ENCODE data around the gene REEP2.

Gene REEP2

DNA sequence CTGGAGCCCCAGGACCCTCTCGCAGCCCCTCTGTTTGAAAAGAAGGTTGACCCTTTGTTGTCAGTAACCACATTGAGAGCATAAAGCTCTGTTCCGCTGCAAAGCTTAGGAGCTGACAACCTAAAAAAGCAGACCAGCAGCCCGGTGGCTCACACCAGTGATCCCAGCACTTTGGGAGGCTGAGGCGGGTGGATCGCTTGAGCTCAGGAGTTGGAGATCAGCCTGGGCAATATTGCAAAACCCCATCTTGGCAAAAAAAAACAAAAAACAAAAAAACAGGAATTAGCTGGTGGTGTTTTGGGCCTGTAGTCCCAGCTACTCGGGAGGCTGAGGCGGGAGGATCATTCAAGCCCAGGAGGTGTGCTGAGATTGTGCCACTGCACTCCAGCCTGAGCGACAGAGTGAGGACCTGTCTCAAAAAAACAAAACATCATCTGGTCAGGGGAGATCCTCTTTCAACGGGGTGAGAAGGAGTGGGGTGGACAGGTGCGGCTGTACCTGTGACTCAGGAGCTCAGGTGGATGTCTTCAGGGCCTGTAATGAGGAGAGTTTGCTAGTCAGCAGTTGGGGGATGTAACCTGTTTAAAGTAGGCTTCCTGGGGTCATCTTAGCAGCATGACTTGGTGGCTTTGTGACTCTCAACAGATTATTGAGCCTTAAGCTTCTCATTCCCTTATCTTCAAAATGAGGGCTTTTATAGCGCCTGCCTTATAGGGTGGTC is 694 bp upstream of the REEP2 start:
- Histone ChIP-seq H3K4me3 (ENCODE audit: severe bottlenecking) (peak overlapping the region; percentile 46), H3K27ac (ENCODE audit: poor library complexity, severe bottlenecking) (no peak overlapping the region), H3K36me3 (ENCODE audit: low read depth) (peaks cover 31% of the 10 kb centered on the region), H3K4me1 (ENCODE audit: insufficient read depth, poor library complexity, severe bottlenecking) (no peaks in the 10 kb centered on the region), H3K9me3 (ENCODE audit: severe bottlenecking) (no peaks in the 10 kb centered on the region), H3K27me3 (ENCODE audit: insufficient read depth, poor library complexity, severe bottlenecking) (no peaks in the 10 kb centered on the region)
- DNase-seq (ENCODE audit: low spot score), result no peak
- ATAC-seq (ENCODE audit: low read depth), result peak; percentile 17; the same call in 2 of the 3 replicates
- TF ChIP-seq, protein P1, sequence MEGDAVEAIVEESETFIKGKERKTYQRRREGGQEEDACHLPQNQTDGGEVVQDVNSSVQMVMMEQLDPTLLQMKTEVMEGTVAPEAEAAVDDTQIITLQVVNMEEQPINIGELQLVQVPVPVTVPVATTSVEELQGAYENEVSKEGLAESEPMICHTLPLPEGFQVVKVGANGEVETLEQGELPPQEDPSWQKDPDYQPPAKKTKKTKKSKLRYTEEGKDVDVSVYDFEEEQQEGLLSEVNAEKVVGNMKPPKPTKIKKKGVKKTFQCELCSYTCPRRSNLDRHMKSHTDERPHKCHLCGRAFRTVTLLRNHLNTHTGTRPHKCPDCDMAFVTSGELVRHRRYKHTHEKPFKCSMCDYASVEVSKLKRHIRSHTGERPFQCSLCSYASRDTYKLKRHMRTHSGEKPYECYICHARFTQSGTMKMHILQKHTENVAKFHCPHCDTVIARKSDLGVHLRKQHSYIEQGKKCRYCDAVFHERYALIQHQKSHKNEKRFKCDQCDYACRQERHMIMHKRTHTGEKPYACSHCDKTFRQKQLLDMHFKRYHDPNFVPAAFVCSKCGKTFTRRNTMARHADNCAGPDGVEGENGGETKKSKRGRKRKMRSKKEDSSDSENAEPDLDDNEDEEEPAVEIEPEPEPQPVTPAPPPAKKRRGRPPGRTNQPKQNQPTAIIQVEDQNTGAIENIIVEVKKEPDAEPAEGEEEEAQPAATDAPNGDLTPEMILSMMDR (IDR thresholded peaks at IDR 0.05; ENCODE audit: poor library complexity, severe bottlenecking), result no peak

DNA sequence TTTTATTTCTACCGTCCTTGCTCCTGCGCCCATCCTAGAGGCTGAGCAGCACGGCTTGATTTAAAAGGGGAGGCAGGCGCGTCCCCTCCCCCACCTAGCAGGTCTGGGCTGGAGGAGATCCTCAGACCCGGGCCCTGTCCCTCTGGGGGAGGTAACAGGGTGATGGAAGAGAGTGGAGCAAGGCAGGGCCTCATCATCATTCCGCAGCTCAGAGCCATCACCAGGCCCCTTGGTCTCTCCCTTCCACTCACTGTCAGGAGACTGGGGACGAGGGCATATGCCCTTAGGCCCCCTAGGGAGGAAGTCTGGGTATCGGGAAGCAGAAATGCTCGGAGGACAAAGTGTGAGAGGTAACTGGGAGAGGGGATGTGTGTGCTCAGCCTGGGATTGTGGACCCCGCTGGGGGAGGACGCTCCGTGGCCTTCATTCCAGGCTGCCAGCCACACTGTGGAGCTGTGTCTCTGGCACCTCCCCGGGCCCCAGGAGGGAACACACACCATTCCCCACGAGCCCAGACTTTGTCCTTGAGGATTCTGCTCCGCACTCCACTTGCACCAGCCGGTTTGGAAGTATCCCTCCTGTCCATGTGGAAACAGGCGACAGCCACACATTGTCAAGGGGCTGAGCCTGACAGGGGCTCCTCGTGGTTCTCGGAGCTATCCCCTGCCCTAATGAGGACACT is 761 bp downstream of the REEP2 start:
- Histone ChIP-seq H3K9me3 (ENCODE audit: severe bottlenecking) (no peaks in the 10 kb centered on the region), H3K27me3 (ENCODE audit: insufficient read depth, poor library complexity, severe bottlenecking) (no peaks in the 10 kb centered on the region), H3K4me3 (ENCODE audit: severe bottlenecking) (peak overlapping the region; percentile 46), H3K36me3 (ENCODE audit: low read depth) (peaks cover 19% of the 10 kb centered on the region), H3K4me1 (ENCODE audit: insufficient read depth, poor library complexity, severe bottlenecking) (no peaks in the 10 kb centered on the region), H3K27ac (ENCODE audit: poor library complexity, severe bottlenecking) (no peak overlapping the region)
- no peak for DNase-seq (ENCODE audit: low spot score)
- TF ChIP-seq, protein P1 (IDR thresholded peaks at IDR 0.05; ENCODE audit: poor library complexity, severe bottlenecking), result no peak
- peak; percentile 8 for ATAC-seq (ENCODE audit: low read depth)

DNA sequence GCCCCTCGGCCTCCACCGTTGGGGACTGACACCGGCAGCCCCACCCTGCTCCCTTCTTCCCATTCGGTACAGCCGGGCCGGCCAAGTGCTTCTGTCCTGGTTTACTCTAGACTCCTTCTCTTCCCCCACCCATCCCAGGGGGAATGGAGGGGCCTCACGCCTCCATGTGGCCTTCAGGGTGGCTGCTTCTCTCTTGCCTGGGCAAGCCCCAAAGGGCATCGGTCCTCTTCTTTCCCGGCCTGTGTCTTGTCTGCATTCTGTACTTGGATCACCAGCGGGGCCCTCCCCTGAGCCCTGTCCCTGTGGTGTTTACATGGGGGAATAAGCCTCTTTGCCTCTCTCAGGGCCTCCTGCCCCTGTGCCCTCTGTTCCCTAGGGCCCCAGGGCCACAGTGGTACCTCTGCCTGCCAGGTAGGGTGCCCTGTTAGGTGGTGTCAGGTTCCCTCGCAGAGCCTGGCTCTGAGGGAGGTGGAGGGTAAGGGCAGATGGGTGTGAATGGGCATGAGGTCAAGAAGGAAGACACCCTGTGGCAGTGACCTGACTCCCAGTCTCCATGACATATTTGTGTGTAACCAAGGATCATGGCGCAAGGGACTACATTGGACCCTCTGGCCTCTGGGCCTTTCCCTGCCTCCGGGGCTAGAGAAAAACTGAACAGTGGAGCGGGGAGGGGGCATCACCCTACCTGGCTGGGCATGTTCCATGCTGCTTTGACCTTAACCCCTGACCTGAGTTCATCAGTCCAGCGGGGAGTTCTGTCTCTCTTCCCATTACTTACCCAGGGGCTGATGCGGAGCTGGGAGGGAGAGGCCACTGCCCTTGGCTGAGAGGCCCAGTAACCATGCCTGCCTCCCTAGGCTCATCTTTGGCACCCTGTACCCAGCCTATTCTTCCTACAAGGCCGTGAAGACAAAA is 1.6 kb downstream of the REEP2 start:
- Histone ChIP-seq H3K27me3 (ENCODE audit: insufficient read depth, poor library complexity, severe bottlenecking) (no peaks in the 10 kb centered on the region), H3K36me3 (ENCODE audit: low read depth) (peaks cover 11% of the 10 kb centered on the region), H3K4me1 (ENCODE audit: insufficient read depth, poor library complexity, severe bottlenecking) (no peaks in the 10 kb centered on the region), H3K4me3 (ENCODE audit: severe bottlenecking) (no peak overlapping the region), H3K9me3 (ENCODE audit: severe bottlenecking) (no peaks in the 10 kb centered on the region), H3K27ac (ENCODE audit: poor library complexity, severe bottlenecking) (no peak overlapping the region)
- TF ChIP-seq, protein P1 (IDR thresholded peaks at IDR 0.05; ENCODE audit: poor library complexity, severe bottlenecking), result no peak
- no peak for DNase-seq (ENCODE audit: low spot score)
- ATAC-seq (ENCODE audit: low read depth), result no peak

DNA sequence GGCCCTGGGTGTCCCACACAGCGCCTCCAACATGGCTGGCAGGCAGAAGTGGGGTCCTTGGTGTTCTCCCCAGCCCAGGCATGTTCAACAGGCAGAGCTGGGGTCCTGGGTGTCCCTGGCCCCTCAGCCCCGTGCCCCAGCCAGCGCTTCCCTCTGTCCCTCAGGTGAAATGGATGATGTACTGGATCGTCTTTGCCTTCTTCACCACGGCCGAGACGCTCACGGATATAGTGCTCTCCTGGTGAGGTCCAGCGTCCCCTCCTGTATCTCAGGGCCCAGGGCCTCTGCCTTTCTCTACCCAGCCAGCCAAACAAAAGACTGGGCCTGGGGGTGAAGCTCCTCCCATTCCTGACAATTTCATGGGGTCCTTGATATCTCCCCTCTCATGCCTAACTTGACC is 2.4 kb downstream of the REEP2 start:
- TF ChIP-seq, protein P1 (IDR thresholded peaks at IDR 0.05; ENCODE audit: poor library complexity, severe bottlenecking), result no peak
- no peak overlapping the region for H3K27ac ChIP-seq (ENCODE audit: poor library complexity, severe bottlenecking)
- no peaks in the 10 kb centered on the region for H3K9me3 ChIP-seq (ENCODE audit: severe bottlenecking)
- H3K4me3 ChIP-seq (ENCODE audit: severe bottlenecking), result no peak overlapping the region
- H3K36me3 ChIP-seq (ENCODE audit: low read depth), result peaks cover 4% of the 10 kb centered on the region; the same call in 1 of the 2 replicates
- no peak for DNase-seq (ENCODE audit: low spot score)
- no peak for ATAC-seq (ENCODE audit: low read depth)
- H3K4me1 ChIP-seq (ENCODE audit: insufficient read depth, poor library complexity, severe bottlenecking), result no peaks in the 10 kb centered on the region
- no peaks in the 10 kb centered on the region for H3K27me3 ChIP-seq (ENCODE audit: insufficient read depth, poor library complexity, severe bottlenecking)
